Progenitor cell of endocrine pancreas (in vitro differentiated cells): ENCODE measurements around the gene DNAAF5. TPM values are rescaled to one million over a fixed set of nuclear protein-coding genes. Genes with fewer than 3 reads are reported as not detected.

Source experiments
- DNase-seq: peaks from one replicate; pipeline ENCODE4 v3.0.0; 2021; ENCODE audit warnings: low spot score; ENCODE audit not compliant: unreplicated experiment
- H3K27ac Mint-ChIP-seq: 2 replicates; pipeline ENCODE4 v1.8.0; 2021; ENCODE audit warnings: mild to moderate bottlenecking, moderate library complexity, mixed read lengths
- H3K27me3 Mint-ChIP-seq: 2 replicates; pipeline ENCODE4 v1.8.0; 2021; ENCODE audit warnings: mixed read lengths
- H3K36me3 Mint-ChIP-seq: 2 replicates; pipeline ENCODE4 v1.8.0; 2022; ENCODE audit warnings: mixed read lengths; ENCODE audit not compliant: insufficient read depth
- H3K4me1 Mint-ChIP-seq: 2 replicates; pipeline ENCODE4 v1.8.0; 2021; ENCODE audit warnings: low read depth, mixed read lengths
- H3K4me3 Mint-ChIP-seq: 2 replicates; pipeline ENCODE4 v1.8.0; 2021; ENCODE audit warnings: low read depth, mild to moderate bottlenecking, moderate library complexity, mixed read lengths
- H3K9me3 Mint-ChIP-seq: 2 replicates; pipeline ENCODE4 v1.8.0; 2021; ENCODE audit warnings: low read depth, mixed read lengths
- CTCF ChIP-seq: fragments of 200-600 bp; sonication (generic); IDR thresholded peaks from one replicate; pipeline ENCODE4 v1.5.0; 2021; ENCODE audit warnings: antibody characterized with exemption, mild to moderate bottlenecking; ENCODE audit not compliant: unreplicated experiment
- total RNA-seq: library from RNA; stranded (reverse); gene quantifications from 2 replicates; pipeline ENCODE4 v1.2.1, GENCODE V29; 2021

DNAAF5 gene
- total RNA-seq, 1 donor from 2014 or later = 51.0 TPM

DNA sequence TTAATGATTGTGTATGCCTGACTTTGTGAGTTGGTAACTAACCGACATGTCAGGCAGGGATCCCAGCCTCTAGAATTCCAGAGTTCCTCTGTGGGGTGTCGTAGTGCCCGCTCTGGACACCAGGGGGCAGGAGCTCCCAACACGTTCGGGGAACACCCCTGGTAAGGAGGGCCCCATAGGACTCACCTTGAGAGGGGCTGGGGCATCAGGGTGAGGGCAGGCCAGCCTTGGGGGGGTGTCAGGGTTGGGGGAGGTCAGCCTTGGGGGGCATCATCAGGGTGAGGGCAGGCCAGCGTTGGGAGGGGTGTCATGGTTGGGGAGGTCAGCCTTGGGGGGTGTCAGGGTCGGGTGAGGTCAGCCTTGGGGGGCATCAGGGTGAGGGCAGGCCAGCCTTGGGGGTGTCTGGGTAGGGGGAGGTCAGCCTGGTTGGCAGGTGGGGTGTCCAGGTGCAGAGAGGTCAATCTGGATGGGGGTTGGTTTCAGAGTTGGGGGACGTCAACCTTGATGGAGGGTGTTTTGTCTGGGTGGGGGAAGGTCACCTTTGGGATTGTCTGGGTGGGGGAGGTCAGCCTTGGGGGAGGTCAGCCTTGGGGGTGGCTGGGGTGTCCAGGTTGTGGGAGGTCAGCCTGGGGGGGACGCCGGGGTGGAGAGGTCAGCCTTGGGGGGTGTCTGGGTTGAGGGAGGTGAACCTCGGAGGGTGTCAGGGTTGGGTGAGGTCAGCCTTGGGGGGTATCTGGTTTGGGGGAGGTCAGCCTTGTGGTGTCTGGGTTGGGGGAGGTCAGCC, 60.2 kb downstream of the DNAAF5 start:
- Mint-ChIP-seq H3K9me3 (no peaks in the 10 kb centered on the region), H3K4me1 (no peaks in the 10 kb centered on the region), H3K27ac (no peak overlapping the region), H3K27me3 (no peaks in the 10 kb centered on the region), H3K36me3 (peaks cover 43% of the 10 kb centered on the region), H3K4me3 (no peak overlapping the region)
- peak; percentile 73 for TF ChIP-seq CTCF
- peak; percentile 58 for DNase-seq

GRCh38 chr7:787332-788240, 61.1 kb downstream of the DNAAF5 start:
- Mint-ChIP-seq H3K36me3 (peaks cover 42% of the 10 kb centered on the region), H3K27me3 (no peaks in the 10 kb centered on the region), H3K9me3 (no peaks in the 10 kb centered on the region), H3K27ac (no peak overlapping the region), H3K4me3 (no peak overlapping the region), H3K4me1 (no peaks in the 10 kb centered on the region)
- DNase-seq = no peak
- no peak for TF ChIP-seq CTCF

GRCh38 chr7:791519-791918, 65.0 kb downstream of the DNAAF5 start:
- TF ChIP-seq CTCF = no peak
- no peaks in the 10 kb centered on the region for H3K9me3 Mint-ChIP-seq

GRCh38 chr7:794207-794606, 67.7 kb downstream of the DNAAF5 start:
- no peak overlapping the region for H3K4me3 Mint-ChIP-seq

More at GRCh38 chr7:791519-791918, 65.0 kb downstream of the DNAAF5 start:
- no peaks in the 10 kb centered on the region for H3K4me1 Mint-ChIP-seq
- DNase-seq = no peak
- no peak overlapping the region for H3K27ac Mint-ChIP-seq
- H3K27me3 Mint-ChIP-seq = no peaks in the 10 kb centered on the region
- H3K4me3 Mint-ChIP-seq = no peak overlapping the region
- peaks cover 27% of the 10 kb centered on the region for H3K36me3 Mint-ChIP-seq

More at GRCh38 chr7:794207-794606, 67.7 kb downstream of the DNAAF5 start:
- H3K27ac Mint-ChIP-seq = no peak overlapping the region
- TF ChIP-seq CTCF = no peak
- peaks cover 30% of the 10 kb centered on the region for H3K36me3 Mint-ChIP-seq
- H3K9me3 Mint-ChIP-seq = no peaks in the 10 kb centered on the region
- DNase-seq = no peak
- no peaks in the 10 kb centered on the region for H3K4me1 Mint-ChIP-seq
- no peaks in the 10 kb centered on the region for H3K27me3 Mint-ChIP-seq
